SH-SY5Y (cell line): ENCODE results near the gene CCDC148.

Source experiments
- GATA2 ChIP-seq: IDR thresholded peaks from 2 replicates; pipeline ENCODE4 v1.6.1; 2011; ENCODE audit warnings: mild to moderate bottlenecking, low read depth, low read length
- GATA3 ChIP-seq: IDR thresholded peaks from 2 replicates; pipeline ENCODE4 v1.6.1; 2011; ENCODE audit warnings: low read depth, mild to moderate bottlenecking, low read length, moderate library complexity

GRCh38 chr2:158305501-158305900, 151.1 kb downstream of the CCDC148 start:
- TF ChIP-seq GATA3 (no peak), GATA2 (no peak)
